Endothelial cell of umbilical vein (primary cell): Measurements from ENCODE around the gene PRSS57. TPM values are rescaled to one million over a fixed set of nuclear protein-coding genes. Genes with fewer than 3 reads are reported as not detected.

Experiments
- BruUV-seq: library from RNA; stranded (reverse); fragments of 400-500 nt; replicated peaks from 2 replicates; lab custom pipeline; 2021; lab: Mats Ljungman, UMichigan
- CTCF ChIA-PET: fragments of 300-600, 350-600 bp; sonication (Branson Sonifier 250); formaldehyde crosslinking; loops from one replicate; lab custom pipeline; 2021; ENCODE audit warnings: antibody characterized with exemption, inconsistent platforms; lab: Charles Lee
- POLR2A ChIA-PET: fragments of 300-600, 350-600 bp; sonication (Branson Sonifier 250); formaldehyde crosslinking; loops from one replicate; lab custom pipeline; 2021; ENCODE audit warnings: antibody characterized with exemption, inconsistent platforms; lab: Charles Lee
- DNase-seq: peaks from one replicate; pipeline ENCODE4 v3.0.0-alpha.2; 2011; ENCODE audit warnings: low read depth, low spot score
- FAIRE-seq: peaks from 2 replicates; lab custom pipeline; 2011; peaks lifted over from hg19 to GRCh38; lab: Jason Lieb, UNC
- H2AFZ ChIP-seq: 2 replicates; pipeline ENCODE4 v1.6.0; 2012; ENCODE audit warnings: low read depth, low read length, control low read depth, inconsistent platforms
- H3K27ac ChIP-seq: 2 replicates; pipeline ENCODE4 v1.5.1; 2011; ENCODE audit warnings: low read depth, mild to moderate bottlenecking, control low read depth, low read length, moderate library complexity; ENCODE audit not compliant: insufficient read depth
- H3K27me3 ChIP-seq, 2 experiments: 2 replicates each; pipeline versions ENCODE4 v1.6.0 to v1.6.1; 2011; ENCODE audit warnings: low read length in 2 of 2, mixed read lengths in 1 of 2; ENCODE audit not compliant: control insufficient read depth in 2 of 2, insufficient read depth in 2 of 2
- H3K36me3 ChIP-seq, 2 experiments: 2 replicates in 1 of 2; 3 replicates in 1 of 2; pipeline ENCODE4 v1.5.1; 2011; ENCODE audit warnings: low read length in 2 of 2, mild to moderate bottlenecking in 1 of 2, moderate library complexity in 1 of 2; ENCODE audit not compliant: control insufficient read depth in 2 of 2, insufficient read depth in 2 of 2; ENCODE audit errors: extremely low read depth in 1 of 2
- H3K4me1 ChIP-seq: 3 replicates; pipeline ENCODE4 v1.5.1; 2011; ENCODE audit warnings: mild to moderate bottlenecking, low read length; ENCODE audit not compliant: control insufficient read depth, insufficient read depth; ENCODE audit errors: extremely low read depth
- H3K4me2 ChIP-seq: 2 replicates; pipeline ENCODE4 v1.6.1; 2011; ENCODE audit warnings: low read length, control low read depth, mixed read lengths; ENCODE audit not compliant: insufficient read depth
- H3K4me3 ChIP-seq, 3 experiments: fragments of 200-600 bp in 1 of 3; sonication (generic), shearing (Covaris generic) in 1 of 3; replicated peaks in 1 of 3; 2 replicates each; pipeline ENCODE4 v1.5.1; 2011 to 2016; ENCODE audit warnings: control low read depth in 3 of 3, low read length in 3 of 3, mild to moderate bottlenecking in 2 of 3, inconsistent platforms in 1 of 3, low read depth in 1 of 3, moderate library complexity in 1 of 3; ENCODE audit not compliant: insufficient read depth in 1 of 3
- H3K79me2 ChIP-seq: 2 replicates; pipeline ENCODE4 v1.6.0; 2012; ENCODE audit warnings: low read length, inconsistent platforms; ENCODE audit not compliant: control insufficient read depth, insufficient read depth
- H3K9ac ChIP-seq: replicated peaks from 2 replicates; pipeline ENCODE3; 2011; ENCODE audit warnings: low read length, control low read depth; ENCODE audit not compliant: insufficient read depth; ENCODE audit errors: extremely low read depth
- H3K9me1 ChIP-seq: replicated peaks from 3 replicates; pipeline ENCODE4 v1.6.0; 2011; ENCODE audit warnings: mild to moderate bottlenecking, low read length; ENCODE audit not compliant: control insufficient read depth, insufficient read depth; ENCODE audit errors: extremely low read depth
- H3K9me3 ChIP-seq: replicated peaks from 2 replicates; pipeline ENCODE4 v1.5.1; 2012; ENCODE audit warnings: low read length, inconsistent platforms; ENCODE audit not compliant: control insufficient read depth, insufficient read depth
- H4K20me1 ChIP-seq: replicated peaks from 2 replicates; pipeline ENCODE3; 2011; ENCODE audit warnings: mild to moderate bottlenecking, low read length; ENCODE audit not compliant: control insufficient read depth, insufficient read depth; ENCODE audit errors: extremely low read depth
- CTCF ChIP-seq, 2 donors: IDR thresholded peaks; 1 replicate in 1 of 2; 2 replicates in 1 of 2; pipeline ENCODE4 v1.5.1; 2011; ENCODE audit warnings: low read length in 2 of 2, mild to moderate bottlenecking in 2 of 2, moderate library complexity in 2 of 2, control low read depth in 1 of 2, inconsistent platforms in 1 of 2, low read depth in 1 of 2; ENCODE audit not compliant: insufficient read depth in 1 of 2; ENCODE audit errors: extremely low read depth in 1 of 2
- EZH2 ChIP-seq: IDR thresholded peaks from 2 replicates; pipeline ENCODE4 v1.6.1; 2012; ENCODE audit warnings: borderline replicate concordance, low read depth, mild to moderate bottlenecking, moderate library complexity, low read length, inconsistent platforms; ENCODE audit not compliant: severe bottlenecking
- FOS ChIP-seq: IDR thresholded peaks from 2 replicates; pipeline ENCODE4 v1.6.1; 2011; ENCODE audit warnings: mild to moderate bottlenecking, low read length, moderate library complexity, borderline replicate concordance; ENCODE audit not compliant: insufficient read depth
- GATA2 ChIP-seq: IDR thresholded peaks from 2 replicates; pipeline ENCODE4 v1.7.0; 2011; ENCODE audit warnings: low read depth, mild to moderate bottlenecking, moderate library complexity, mixed read lengths, low read length; ENCODE audit not compliant: insufficient read length, insufficient read depth
- JUN ChIP-seq: IDR thresholded peaks from 2 replicates; pipeline ENCODE4 v1.6.1; 2011; ENCODE audit warnings: borderline replicate concordance, low read depth; ENCODE audit not compliant: insufficient read length, insufficient read depth
- MAX ChIP-seq: IDR thresholded peaks from 2 replicates; pipeline ENCODE4 v1.6.1; 2011; ENCODE audit not compliant: insufficient read depth, insufficient read length
- MYC ChIP-seq: IDR thresholded peaks from one replicate; pipeline ENCODE4 v1.6.1; 2011; ENCODE audit warnings: mild to moderate bottlenecking, low read depth, low read length
- POLR2A ChIP-seq: IDR thresholded peaks from 2 replicates; pipeline ENCODE4 v1.6.1; 2012; ENCODE audit warnings: low read depth, mild to moderate bottlenecking, control low read depth, low read length
- POLR2AphosphoS5 ChIP-seq: IDR thresholded peaks from 2 replicates; pipeline ENCODE4 v1.6.1; 2012; ENCODE audit warnings: low read depth, mild to moderate bottlenecking, control low read depth, low read length, moderate library complexity; ENCODE audit not compliant: insufficient read depth
- dilution Hi-C: fragments of 300-500 bp; cut with MboI; formaldehyde crosslinking; loops from one replicate; pipeline ENCODE4 v1.15.0; 2019; ENCODE audit warnings: low sequenced_read_pairs; ENCODE audit not compliant: extremely low pct_ligation_motif_present
- intact Hi-C: fragments of 100-400 bp; cut with micrococcal nuclease; formaldehyde crosslinking; loops from one replicate; pipeline ENCODE4 v1.10.0; 2022
- polyA plus RNA-seq, 4 experiments: library from polyadenylated mRNA; depleted of rRNA in 3 of 4; stranded (reverse) in 3 of 4; unstranded in 1 of 4; fragments of >200 nt; gene quantifications; 2 replicates each; pipeline versions ENCODE4 v1.2.1 to v1.2.3, GENCODE V29; 2011 to 2012; ENCODE audit warnings: missing spikeins in 1 of 4
- total RNA-seq: library from RNA; stranded (reverse); gene quantifications from 2 replicates; pipeline ENCODE4 v1.2.3, GENCODE V29; 2021

PRSS57 gene
- total and polyA plus RNA-seq, 2 donors (not counting 3 experiments of a cell fraction or from before 2014, with no cell fraction given) = not detected

GRCh38 chr19:644789-645188 is 50.5 kb downstream of the PRSS57 start:
- H4K20me1 ChIP-seq = no peaks in the 10 kb centered on the region
- no peak for FAIRE-seq
- DNase-seq = no peak
- intact Hi-C loops = no loop called here
- no peaks in the 10 kb centered on the region for H3K79me2 ChIP-seq
- no peak overlapping the region for H3K9ac ChIP-seq
- H2AFZ ChIP-seq = no peak overlapping the region
- no peaks in the 10 kb centered on the region for H3K9me3 ChIP-seq
- CTCF ChIA-PET = interaction anchor here (1.1 kb wide), 1 partner anchor 61 kb away, joined by 3 read pairs; no protein-coding TSS in a partner anchor
- no peak overlapping the region for H3K4me2 ChIP-seq
- H3K4me3 ChIP-seq = no peak overlapping the region
- H3K9me1 ChIP-seq = no peaks in the 10 kb centered on the region
- no peak overlapping the region for H3K27ac ChIP-seq
- dilution Hi-C loops = no loop called here
- no peaks in the 10 kb centered on the region for H3K4me1 ChIP-seq
- POLR2A ChIA-PET = no interaction called here
- BruUV-seq = no TSS peak
- H3K27me3 ChIP-seq = no peaks in the 10 kb centered on the region
- H3K36me3 ChIP-seq = peaks cover 8 to 17% of the 10 kb centered on the region in 2 experiments
- TF ChIP-seq MAX (no peak), GATA2 (no peak), CTCF (IDR thresholded peaks at IDR 0.05; ENCODE audit: extremely low read depth in 1 of 2, insufficient read depth in 1 of 2, low read depth in 1 of 2, low read length in 2 of 2) (no peak), MYC (no peak), JUN (no peak), POLR2A (no peak), POLR2AphosphoS5 (no peak), FOS (no peak), EZH2 (no peak)
